ENCODE data around the gene AMBRA1. TPM values are rescaled to one million over a fixed set of nuclear protein-coding genes. Genes with fewer than 3 reads are reported as not detected.

The AMBRA1 gene
- total RNA-seq, 6 donors from 2014 or later: 22.9 to 55.7 (median 33.2) TPM

DNA sequence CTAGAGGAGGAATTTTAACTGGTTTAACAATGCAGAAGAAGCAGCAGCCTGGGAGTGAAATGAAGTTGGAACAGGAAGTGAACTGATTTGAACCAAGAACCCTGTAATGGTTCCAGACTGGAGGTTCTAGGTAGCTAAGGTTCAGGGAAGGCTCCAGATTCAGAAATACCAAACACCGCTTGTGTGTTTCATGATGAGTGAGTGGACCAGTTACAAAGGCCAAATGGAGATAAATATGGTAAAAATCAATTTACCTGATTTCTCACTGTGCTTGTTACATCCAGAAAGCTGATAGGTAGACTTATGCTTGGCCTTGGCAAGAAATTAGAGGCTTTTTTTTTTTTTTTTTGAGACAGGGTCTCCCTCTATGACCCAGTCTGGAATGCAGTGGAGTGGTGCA, 36.4 kb upstream of the AMBRA1 start:
- TF ChIP-seq POLR2A (IDR thresholded peaks at IDR 0.05) (no peak), EP300 (IDR thresholded peaks at IDR 0.05) (no peak), CTCF (IDR thresholded peaks at IDR 0.05) (no peak), POLR2AphosphoS5 (IDR thresholded peaks at IDR 0.05) (no peak)
- WGBS, 2 donors: 92 to 94% methylated on average over 1 of the region's 1 CpG
- Histone ChIP-seq H3K4me3 (no peak overlapping the region), H3K27ac (no peak overlapping the region), H3K9me3 (no peaks in the 10 kb centered on the region), H3K36me3 (peaks cover 0 to 64% (median 32%) of the 10 kb centered on the region in 4 donors), H3K4me1 (no peaks in the 10 kb centered on the region), H3K27me3 (no peaks in the 10 kb centered on the region)
- ATAC-seq (ENCODE audit: low FRiP score in 2 of 2) (no peak), DNase-seq (no peak)

DNA sequence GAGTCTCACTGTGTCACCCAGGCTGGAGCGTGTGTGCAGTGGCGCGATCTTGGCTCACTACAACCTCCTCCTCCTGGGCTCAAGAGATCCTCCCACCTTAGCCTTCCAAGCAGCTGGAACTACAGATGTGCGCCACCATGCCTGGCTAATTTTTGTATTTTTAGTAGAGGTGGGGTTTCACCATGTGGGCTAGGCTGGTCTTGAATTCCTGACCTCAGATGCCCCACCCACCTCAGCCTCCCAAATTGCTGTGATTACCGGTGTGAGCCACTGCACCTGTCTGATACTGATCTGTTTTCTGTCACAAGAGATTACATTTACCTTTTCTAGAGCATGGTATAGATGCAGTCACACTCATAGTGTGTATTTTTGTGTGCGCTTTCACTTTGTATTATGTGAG, 35.1 kb upstream of the AMBRA1 start:
- DNase-seq (no peak), ATAC-seq (ENCODE audit: low FRiP score in 2 of 2) (no peak)
- Histone ChIP-seq H3K4me1 (no peaks in the 10 kb centered on the region), H3K27me3 (no peaks in the 10 kb centered on the region), H3K9me3 (no peaks in the 10 kb centered on the region), H3K36me3 (peaks cover 0 to 75% (median 35%) of the 10 kb centered on the region in 4 donors), H3K4me3 (no peak overlapping the region), H3K27ac (no peak overlapping the region)
- 91% methylated on average over 6 of the region's 6 CpGs for WGBS, 2 donors
- TF ChIP-seq POLR2A (IDR thresholded peaks at IDR 0.05) (no peak), POLR2AphosphoS5 (IDR thresholded peaks at IDR 0.05) (no peak), CTCF (IDR thresholded peaks at IDR 0.05) (no peak), EP300 (IDR thresholded peaks at IDR 0.05) (no peak)

DNA sequence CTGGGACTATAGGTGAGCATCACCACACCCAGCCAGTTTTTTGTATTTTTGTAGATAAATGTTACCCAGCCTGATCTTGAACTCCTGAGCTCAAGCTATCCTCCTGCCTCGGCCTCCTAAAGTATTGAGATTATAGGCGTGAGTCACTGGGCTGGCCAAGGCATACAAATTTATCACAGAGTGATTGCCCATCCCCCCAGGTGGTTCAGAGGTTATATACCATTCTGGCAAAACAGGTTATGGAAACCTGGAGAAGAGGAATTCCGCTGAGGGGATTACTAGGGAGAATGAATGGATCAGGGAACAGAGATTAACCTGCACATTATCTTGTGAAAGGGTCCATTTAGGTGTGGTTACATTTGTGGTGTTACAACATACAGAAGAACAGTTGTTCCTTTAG, 31.6 kb upstream of the AMBRA1 start:
- peaks cover 0 to under 1% (median 0%) of the 10 kb centered on the region in 4 donors for H3K4me1 ChIP-seq
- no peak overlapping the region for H3K27ac ChIP-seq
- H3K4me3 ChIP-seq: no peak overlapping the region
- TF ChIP-seq POLR2AphosphoS5 (IDR thresholded peaks at IDR 0.05) (no peak), POLR2A (IDR thresholded peaks at IDR 0.05) (no peak), CTCF (IDR thresholded peaks at IDR 0.05) (no peak), EP300 (IDR thresholded peaks at IDR 0.05) (no peak)
- H3K36me3 ChIP-seq: peaks cover 0 to 84% (median 43%) of the 10 kb centered on the region in 4 donors
- ATAC-seq (ENCODE audit: low FRiP score in 2 of 2) (no peak), DNase-seq (no peak)
- H3K27me3 ChIP-seq: no peaks in the 10 kb centered on the region
- H3K9me3 ChIP-seq: no peaks in the 10 kb centered on the region
- 90 to 92% methylated on average over 3 of the region's 3 CpGs for WGBS, 2 donors

DNA sequence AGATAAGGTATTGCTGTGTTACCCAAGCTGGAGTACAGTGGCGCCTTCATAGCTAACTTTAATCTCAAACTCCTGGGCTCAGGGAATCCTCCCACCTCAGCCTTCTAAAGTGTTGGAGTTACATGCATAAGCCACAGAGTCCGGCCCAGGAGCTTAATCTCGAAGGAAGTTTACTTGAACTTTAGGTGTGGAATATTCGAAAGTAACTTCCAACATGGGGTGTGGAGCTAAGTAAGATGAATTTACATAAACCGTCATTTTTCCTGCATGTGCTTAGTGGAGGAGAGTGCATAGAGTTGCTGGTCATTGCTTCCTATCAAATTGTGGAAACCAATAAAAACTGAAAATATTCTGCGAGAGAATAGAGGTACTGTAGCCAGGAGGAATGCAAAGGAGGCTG, 25.0 kb upstream of the AMBRA1 start:
- no peak for ATAC-seq (ENCODE audit: low FRiP score in 2 of 2)
- H3K4me1 ChIP-seq: peaks cover 20 to 36% (median 27%) of the 10 kb centered on the region in 4 donors
- TF ChIP-seq POLR2A (IDR thresholded peaks at IDR 0.05): no peak
- no peak for TF ChIP-seq POLR2AphosphoS5 (IDR thresholded peaks at IDR 0.05)
- no peak for TF ChIP-seq CTCF (IDR thresholded peaks at IDR 0.05)
- TF ChIP-seq EP300 (IDR thresholded peaks at IDR 0.05): no peak

DNA sequence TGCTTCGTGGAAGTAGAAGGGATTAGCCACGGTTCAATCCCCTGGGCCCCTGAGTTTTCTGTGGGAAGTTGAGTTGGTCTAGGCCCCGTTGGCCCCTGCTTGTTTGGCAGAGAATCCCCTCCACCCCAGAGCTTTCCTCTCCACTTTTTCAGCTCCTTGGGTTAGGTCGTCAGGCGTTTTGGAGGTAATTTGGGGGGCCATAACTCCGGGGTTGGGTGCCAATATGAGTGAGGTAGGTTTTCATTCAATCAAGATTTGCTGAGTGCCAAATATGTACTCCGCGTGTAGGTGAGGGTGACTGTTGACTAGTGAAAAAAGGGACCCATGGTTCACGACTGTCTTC, 24.1 kb upstream of the AMBRA1 start:
- Histone ChIP-seq H3K27me3 (no peaks in the 10 kb centered on the region), H3K27ac (peak overlapping the region; percentile 91 to 98 (median 98)), H3K9me3 (no peaks in the 10 kb centered on the region), H3K4me1 (peaks cover 20 to 36% (median 27%) of the 10 kb centered on the region in 4 donors), H3K4me3 (peak overlapping the region; percentile 79 to 99 (median 89)), H3K36me3 (peaks cover 0 to 26% (median 12%) of the 10 kb centered on the region in 4 donors)
- whole genome bisulfite sequencing, 2 donors: 6 to 9% methylated on average over 9 of the region's 9 CpGs
- TF ChIP-seq POLR2AphosphoS5 (IDR thresholded peaks at IDR 0.05) (no peak), POLR2A (IDR thresholded peaks at IDR 0.05) (no peak), EP300 (IDR thresholded peaks at IDR 0.05) (no peak), CTCF (IDR thresholded peaks at IDR 0.05) (no peak)
- ATAC-seq (ENCODE audit: low FRiP score in 2 of 2) (no peak), DNase-seq (no peak)

More for the DNA sequence above, 25.0 kb upstream of the AMBRA1 start:
- no peak for DNase-seq
- 70 to 71% methylated on average over 6 of the region's 6 CpGs for WGBS, 2 donors
- Histone ChIP-seq H3K27ac (no peak overlapping the region), H3K36me3 (peaks cover 0 to 35% (median 15%) of the 10 kb centered on the region in 4 donors), H3K9me3 (no peaks in the 10 kb centered on the region), H3K4me3 (peak overlapping the region in 2 of 4 donors; percentile 79 to 99), H3K27me3 (no peaks in the 10 kb centered on the region)

Data from upper lobe of left lung (tissue), 6 donors.